ENCODE data around the gene PRRC2C. TPM values are rescaled to one million over a fixed set of nuclear protein-coding genes. Genes with fewer than 3 reads are reported as not detected.
A peak's percentile ranks its signal among the peaks of the same experiment; 100 is the strongest.

Gene PRRC2C
- total RNA-seq (2012; rRNA removed) (58.3 and 66.4 TPM in 2 replicates), polyA plus RNA-seq (2012; rRNA removed) (46.4 and 54.0 TPM in 2 replicates), Bru-seq, nascent RNA (percentile 96 among the genes with signal in this experiment), BruChase-seq, experiment 1, labeled RNA remaining after a 6-hour chase (percentile 97 among the genes with signal in this experiment), BruChase-seq, experiment 2, labeled RNA remaining after a 2-hour chase (percentile 98 among the genes with signal in this experiment)
- 14.8 and 17.9 TPM in 2 replicates for polyA plus RNA-seq (2012; cell fraction: cytosol; rRNA removed)
- polyA plus RNA-seq (2012; cell fraction: nucleus; rRNA removed; ENCODE audit: low replicate concordance), result 16.0 and 73.3 TPM in 2 replicates
- long read RNA-seq, transcript PRRC2C-208 (12 exons, 1,931 nt), result major isoform, 6 of 83 reads
- long read RNA-seq, partial matches to known transcripts, result 71 of 83 reads
- long read RNA-seq, other reads (novel, unspliced or antisense), result 4 of 83 reads

GRCh38 chr1:171485375-171486047 is at the start of gene PRRC2C:
Gene PRRC2C (plus strand): TSS chr1:171485530. CDS start chr1:171512089, 26,559 bp downstream.
- Histone ChIP-seq H2AFZ (replicated peaks; ENCODE audit: low read length, poor library complexity) (peak within 1 kb of the TSS; percentile 90), H3K79me1 (ENCODE audit: low read depth in 1 of 2, low read length in 2 of 2) (peaks cover 0 to 6% of the 10 kb centered on the region in 2 experiments; a peak in 1 of 4 replicates), H2BK5ac (ENCODE audit: low read depth, low read length, poor library complexity, severe bottlenecking) (peak within 1 kb of the TSS; percentile 94), H4K20me1 (ENCODE audit: insufficient read depth, low read length) (peaks cover 42% of the 10 kb centered on the region), H3K4me1 (ENCODE audit: control insufficient read depth, insufficient read depth, low read length) (peaks cover 2% of the 10 kb centered on the region; the same call in 1 of the 2 replicates), H3K36me3 (ENCODE audit: control insufficient read depth, insufficient read depth, low read length) (no peaks in the 10 kb centered on the region), H2BK15ac (ENCODE audit: low read depth, low read length) (peak within 1 kb of the TSS; percentile 97), H3K9me1 (ENCODE audit: insufficient read depth, low read length) (no peaks in the 10 kb centered on the region; the same call in 1 of the 2 replicates), H3K56ac (ENCODE audit: extremely low read depth, insufficient read depth, low read length) (peak within 1 kb of the TSS; percentile 99), H3K18ac (ENCODE audit: low read depth, low read length) (peak within 1 kb of the TSS; percentile 94), H3K9me3 (ENCODE audit: control insufficient read depth, insufficient read depth, low read length) (no peaks in the 10 kb centered on the region), H3K27me3 (ENCODE audit: control insufficient read depth, insufficient read depth, low read length) (no peaks in the 10 kb centered on the region), H3K27ac (ENCODE audit: insufficient read depth, low read length) (peak within 1 kb of the TSS; percentile 91), H2BK20ac (ENCODE audit: low read depth, low read length) (peak within 1 kb of the TSS; percentile 89), H4K5ac (ENCODE audit: low read depth, low read length) (peak within 1 kb of the TSS; percentile 95), H3K9ac (ENCODE audit: low read depth, low read length) (peak within 1 kb of the TSS; percentile 98), H3K23ac (ENCODE audit: low read depth, low read length) (peak within 1 kb of the TSS; percentile 98), H3K4ac (ENCODE audit: low read depth, low read length) (peak within 1 kb of the TSS; percentile 96), H2AK9ac (replicated peaks; ENCODE audit: low read depth, low read length, poor library complexity) (peak within 1 kb of the TSS; percentile 98), H4K91ac (ENCODE audit: insufficient read depth, low read depth, low read length) (peak within 1 kb of the TSS; percentile 93), H2AK5ac (ENCODE audit: low read depth, low read length) (peak within 1 kb of the TSS; percentile 91), H2BK120ac (ENCODE audit: low read depth, low read length) (peak within 1 kb of the TSS; percentile 93), H4K8ac (ENCODE audit: low read depth in 2 of 2, low read length in 2 of 2) (peak within 1 kb of the TSS; percentile 86 to 99), H3K4me2 (ENCODE audit: low read depth, low read length) (peak within 1 kb of the TSS; percentile 93), H3K14ac (replicated peaks; ENCODE audit: low read depth, low read length) (peak within 1 kb of the TSS; percentile 100), H3K4me3 (ENCODE audit: insufficient read depth, low read depth, low read length) (peak within 1 kb of the TSS; percentile 87)
- dilution Hi-C loops (cut with HindIII; ENCODE audit: low sequenced_read_pairs, unreplicated experiment), result no loop called here
- in situ Hi-C loops (cut with MboI; ENCODE audit: low sequenced_read_pairs), result no loop called here
- peak; percentile 98 for DNase-seq
- BruUV-seq (replicated peaks), result no TSS peak
- ChIA-PET POLR2A (ENCODE audit: unreplicated experiment) (interaction anchor here (0.6 kb wide), 1 partner anchor 46 kb away, joined by 3 read pairs; no protein-coding TSS in a partner anchor), CTCF (interaction anchor here (0.6 to 1.8 kb wide), 10 partner anchors 9 to 230 kb away, joined by 3 to 6 read pairs (median 4); partner anchors contain the start of gene FMO4)
- 1% methylated on average over 18 of the region's 50 CpGs; no CpG with 5 or more reads in 1 of the 2 experiments for WGBS, 2 experiments (ENCODE audit: extremely low coverage in 2 of 2, insufficient read length in 1 of 2)
- intact Hi-C loops (cut with micrococcal nuclease), result loop anchor here (1.0 to 10.0 kb wide), 4 partner anchors 171 to 497 kb away; partner anchors contain the start of genes FMO1 and FMO4
- ATAC-seq (ENCODE audit: low read depth), result peak; percentile 97
- TF ChIP-seq SMC3 (IDR thresholded peaks at IDR 0.05; ENCODE audit: low read depth, low read length) (peak; percentile 40; the same call in 1 of the 2 replicates), MAZ (IDR thresholded peaks at IDR 0.05; ENCODE audit: borderline replicate concordance, low read depth, low read length) (peak; percentile 69), RAD21 (IDR thresholded peaks at IDR 0.05; ENCODE audit: low read length) (peak; percentile 79), POLR2A (IDR thresholded peaks at IDR 0.05; ENCODE audit: low read depth, low read length) (peak; percentile 87), CTCF (conservative IDR thresholded peaks at IDR 0.05; ENCODE audit: low read depth, low read length) (peak; percentile 95), ELK1 (IDR thresholded peaks at IDR 0.05; ENCODE audit: borderline replicate concordance, low read depth, low read length) (no peak), CHD1 (IDR thresholded peaks at IDR 0.05; ENCODE audit: low read depth, low read length) (peak; percentile 89), RCOR1 (IDR thresholded peaks at IDR 0.05; ENCODE audit: insufficient replicate concordance, low read length) (peak; percentile 16), CEBPB (IDR thresholded peaks at IDR 0.05; ENCODE audit: low read depth, low read length) (peak; percentile 40; the same call in 1 of the 2 replicates), MAFK (IDR thresholded peaks at IDR 0.05; ENCODE audit: low read depth, low read length) (no peak), NFE2L2 (IDR thresholded peaks at IDR 0.05; ENCODE audit: low read depth, low read length) (no peak), FOS (IDR thresholded peaks at IDR 0.05; ENCODE audit: low read depth, low read length) (no peak), BHLHE40 (IDR thresholded peaks at IDR 0.05; ENCODE audit: low read depth, low read length) (peak; percentile 99)

All from IMR-90 (cell line).